ENCODE data around the gene AKIRIN2. TPM values are rescaled to one million over a fixed set of nuclear protein-coding genes. Genes with fewer than 3 reads are reported as not detected.

Gene AKIRIN2
- total RNA-seq, 1 experiment from 2014 or later = 48.1 TPM

DNA sequence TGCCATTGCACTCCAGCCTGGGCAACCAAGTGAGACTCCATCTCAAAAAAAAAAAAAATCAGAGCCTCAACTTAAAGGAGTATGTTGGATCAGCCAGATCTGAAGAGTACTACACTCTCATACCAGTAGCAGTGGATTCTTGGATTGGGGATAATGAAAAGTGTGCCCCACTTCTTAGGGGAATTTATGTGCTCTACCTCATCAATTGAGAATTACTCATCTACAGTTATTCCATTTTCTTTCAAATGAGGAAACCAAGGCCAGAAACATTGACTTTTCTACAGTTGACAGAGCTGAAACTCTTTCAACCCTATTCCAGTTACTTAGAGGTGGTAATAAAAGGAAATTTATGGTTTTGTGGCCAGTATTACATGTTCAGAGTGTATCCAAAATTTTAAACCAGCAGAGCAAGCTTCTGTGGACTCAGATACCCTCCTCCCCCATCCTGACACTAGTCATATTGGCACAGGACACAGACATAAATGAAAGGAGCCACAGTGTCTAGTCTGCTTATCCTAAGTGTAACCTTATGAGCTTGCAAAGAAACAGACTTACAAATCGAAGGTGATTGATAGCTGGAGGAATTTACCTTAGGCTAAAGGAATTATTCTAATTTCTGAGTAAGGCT is 60.9 kb downstream of the AKIRIN2 start:
- TF ChIP-seq CTCF (IDR thresholded peaks at IDR 0.05; ENCODE audit: unreplicated experiment) = no peak
- no peak for DNase-seq (ENCODE audit: unreplicated experiment)
- H3K4me1 Mint-ChIP-seq (ENCODE audit: insufficient read depth, unreplicated experiment) = no peaks in the 10 kb centered on the region
- no TSS peak for BruUV-seq (replicated peaks)
- H3K4me3 Mint-ChIP-seq (ENCODE audit: unreplicated experiment) = no peak overlapping the region
- peaks cover 25% of the 10 kb centered on the region for H3K36me3 Mint-ChIP-seq (ENCODE audit: insufficient read depth, unreplicated experiment)
- ChIA-PET POLR2A (interaction anchor here (0.6 kb wide), 2 partner anchors 52 to 281 kb away, joined by 3 to 4 read pairs; no protein-coding TSS in a partner anchor), CTCF (interaction anchor here (0.6 to 0.9 kb wide), 4 partner anchors 38 to 1598 kb away, joined by 3 read pairs; no protein-coding TSS in a partner anchor)
- H3K27me3 Mint-ChIP-seq (ENCODE audit: insufficient read depth, unreplicated experiment) = no peaks in the 10 kb centered on the region
- no peak overlapping the region for H3K27ac Mint-ChIP-seq (ENCODE audit: low read depth, unreplicated experiment)
- intact Hi-C loops (cut with micrococcal nuclease) = no loop called here
- H3K9me3 Mint-ChIP-seq (ENCODE audit: unreplicated experiment) = no peaks in the 10 kb centered on the region

DNA sequence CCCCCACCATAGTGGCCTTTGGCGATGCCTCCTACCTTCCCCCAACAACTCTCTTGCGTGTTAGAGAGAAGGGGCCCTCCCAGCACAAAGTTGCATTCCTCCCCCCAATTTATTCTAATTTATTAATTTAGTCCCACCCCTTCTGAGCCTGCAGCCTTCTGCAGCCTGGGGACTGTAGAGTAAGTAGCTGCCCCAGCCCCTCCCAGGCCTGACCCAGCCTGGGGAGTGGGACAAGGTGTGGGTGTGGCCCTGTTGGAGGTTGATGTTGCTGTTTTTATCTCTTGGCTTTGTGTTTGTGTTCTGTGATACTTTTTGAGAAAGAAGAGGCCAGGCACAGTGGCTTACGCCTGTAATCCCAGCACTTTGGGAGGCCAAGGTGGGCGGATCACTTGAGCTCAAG is 62.7 kb downstream of the AKIRIN2 start:
- POLR2A ChIA-PET = no interaction called here
- BruUV-seq (replicated peaks) = no TSS peak

DNA sequence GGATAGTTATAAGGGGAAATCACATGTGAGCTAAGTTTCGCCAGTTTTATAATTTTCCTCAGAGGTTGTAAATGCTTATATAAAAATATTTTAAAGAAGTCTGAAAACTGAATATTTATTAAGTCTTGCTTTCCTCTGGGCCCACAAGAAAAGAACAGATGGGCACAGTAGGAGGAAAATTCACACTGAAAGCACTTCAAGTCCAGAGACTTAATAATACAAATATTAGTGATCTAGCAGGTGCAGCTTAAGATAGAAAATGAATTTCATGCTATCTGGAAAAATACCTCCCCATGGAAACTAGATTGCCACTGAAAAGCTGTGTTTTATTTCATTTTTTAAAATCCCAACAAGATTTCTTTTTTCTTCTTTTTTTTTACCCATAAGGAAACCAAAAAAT is 64.9 kb downstream of the AKIRIN2 start:
- Mint-ChIP-seq H3K27ac (ENCODE audit: low read depth, unreplicated experiment) (no peak overlapping the region), H3K4me1 (ENCODE audit: insufficient read depth, unreplicated experiment) (no peaks in the 10 kb centered on the region), H3K4me3 (ENCODE audit: unreplicated experiment) (no peak overlapping the region), H3K27me3 (ENCODE audit: insufficient read depth, unreplicated experiment) (no peaks in the 10 kb centered on the region), H3K36me3 (ENCODE audit: insufficient read depth, unreplicated experiment) (peaks cover 32% of the 10 kb centered on the region), H3K9me3 (ENCODE audit: unreplicated experiment) (no peaks in the 10 kb centered on the region)
- no TSS peak for BruUV-seq (replicated peaks)
- intact Hi-C loops (cut with micrococcal nuclease) = no loop called here
- no peak for TF ChIP-seq CTCF (IDR thresholded peaks at IDR 0.05; ENCODE audit: unreplicated experiment)
- POLR2A ChIA-PET = interaction anchor here (1.4 to 1.5 kb wide), 2 partner anchors 12 to 65 kb away, joined by 4 read pairs; partner anchors contain the start of gene AKIRIN2
- CTCF ChIA-PET = interaction anchor here (0.6 to 1.0 kb wide), 2 partner anchors 21 to 256 kb away, joined by 3 to 5 read pairs; no protein-coding TSS in a partner anchor
- DNase-seq (ENCODE audit: unreplicated experiment) = no peak

More for the DNA sequence above, 62.7 kb downstream of the AKIRIN2 start:
- TF ChIP-seq CTCF (IDR thresholded peaks at IDR 0.05; ENCODE audit: unreplicated experiment) = no peak
- H3K4me3 Mint-ChIP-seq (ENCODE audit: unreplicated experiment) = no peak overlapping the region
- intact Hi-C loops (cut with micrococcal nuclease) = no loop called here
- H3K27me3 Mint-ChIP-seq (ENCODE audit: insufficient read depth, unreplicated experiment) = no peaks in the 10 kb centered on the region
- no peaks in the 10 kb centered on the region for H3K4me1 Mint-ChIP-seq (ENCODE audit: insufficient read depth, unreplicated experiment)
- no peak for DNase-seq (ENCODE audit: unreplicated experiment)
- CTCF ChIA-PET = interaction anchor here (1.6 to 1.8 kb wide), 2 partner anchors 9 to 246 kb away, joined by 5 to 6 read pairs; no protein-coding TSS in a partner anchor
- no peaks in the 10 kb centered on the region for H3K9me3 Mint-ChIP-seq (ENCODE audit: unreplicated experiment)
- H3K27ac Mint-ChIP-seq (ENCODE audit: low read depth, unreplicated experiment) = no peak overlapping the region
- peaks cover 32% of the 10 kb centered on the region for H3K36me3 Mint-ChIP-seq (ENCODE audit: insufficient read depth, unreplicated experiment)

DNA sequence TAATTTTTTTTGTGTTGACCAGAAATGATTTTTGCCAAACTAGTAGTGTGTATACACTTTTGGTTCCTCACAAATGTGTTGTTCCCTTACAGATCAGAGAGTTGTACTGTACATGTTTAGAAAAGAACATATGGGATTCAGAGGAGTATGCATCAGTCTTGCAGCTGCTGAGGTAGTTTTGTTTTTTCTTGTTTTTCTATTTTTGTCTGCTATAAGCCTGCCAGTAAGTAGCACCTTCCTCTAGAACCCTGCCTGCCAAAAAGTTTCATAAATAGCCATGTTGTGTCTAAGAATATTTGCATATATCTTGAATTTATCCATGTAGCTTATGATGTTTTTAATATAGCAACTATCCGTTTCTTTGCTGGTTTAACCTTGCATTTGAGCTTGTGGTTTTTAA is 65.7 kb downstream of the AKIRIN2 start:
- no peaks in the 10 kb centered on the region for H3K4me1 Mint-ChIP-seq (ENCODE audit: insufficient read depth, unreplicated experiment)
- no peak for TF ChIP-seq CTCF (IDR thresholded peaks at IDR 0.05; ENCODE audit: unreplicated experiment)
- no peaks in the 10 kb centered on the region for H3K27me3 Mint-ChIP-seq (ENCODE audit: insufficient read depth, unreplicated experiment)
- ChIA-PET POLR2A (interaction anchor here (1.4 to 1.5 kb wide), 2 partner anchors 12 to 66 kb away, joined by 4 read pairs; partner anchors contain the start of gene AKIRIN2), CTCF (interaction anchor here (1.0 kb wide), 1 partner anchor 20 kb away, joined by 3 read pairs; no protein-coding TSS in a partner anchor)
- no TSS peak for BruUV-seq (replicated peaks)
- H3K27ac Mint-ChIP-seq (ENCODE audit: low read depth, unreplicated experiment) = no peak overlapping the region
- DNase-seq (ENCODE audit: unreplicated experiment) = no peak
- H3K9me3 Mint-ChIP-seq (ENCODE audit: unreplicated experiment) = no peaks in the 10 kb centered on the region
- intact Hi-C loops (cut with micrococcal nuclease) = no loop called here
- H3K36me3 Mint-ChIP-seq (ENCODE audit: insufficient read depth, unreplicated experiment) = peaks cover 32% of the 10 kb centered on the region
- no peak overlapping the region for H3K4me3 Mint-ChIP-seq (ENCODE audit: unreplicated experiment)

Measured in MCF 10A (cell line).